Naive thymus-derived CD4-positive, alpha-beta T cell (primary cell): Measurements from ENCODE around the gene MAGED2. TPM values are rescaled to one million over a fixed set of nuclear protein-coding genes. Genes with fewer than 3 reads are reported as not detected.
"Not testable (repeated sequence)": the region's sequence is repeated elsewhere in the genome, so short reads cannot be mapped to it uniquely, and the experiment has no call there.

Experiments used
- ATAC-seq: fragments of 150-1000 bp; cut with Tn5 transposase; 2 replicates; pipeline ENCODE4 v1.10.0; 2021; ENCODE audit warnings: mild to moderate bottlenecking, moderate library complexity
- CTCF ChIA-PET: fragments of 350-600 bp; sonication (Branson Sonifier 250); formaldehyde crosslinking; loops from one replicate; lab custom pipeline; 2021; ENCODE audit warnings: antibody characterized with exemption; lab: Charles Lee
- POLR2A ChIA-PET: fragments of 350-600 bp; sonication (Branson Sonifier 250); formaldehyde crosslinking; loops from one replicate; lab custom pipeline; 2021; ENCODE audit warnings: antibody characterized with exemption, inconsistent platforms; lab: Charles Lee
- DNase-seq, 9 donors: peaks; one replicate each; pipeline versions ENCODE4 v3.0.0 to v3.0.0-alpha.2; 2020 to 2022; ENCODE audit warnings: mixed read lengths in 1 of 9
- H3K27ac ChIP-seq: one replicate; pipeline ENCODE4 v1.7.0; 2013; ENCODE audit warnings: mild to moderate bottlenecking, low read depth, low read length, moderate library complexity
- H3K27me3 ChIP-seq, 2 donors: one replicate each; pipeline ENCODE4 v1.7.0; 2013; ENCODE audit warnings: low read length in 2 of 2, mild to moderate bottlenecking in 2 of 2, moderate library complexity in 2 of 2; ENCODE audit not compliant: control insufficient read depth in 2 of 2, insufficient read depth in 2 of 2
- H3K36me3 ChIP-seq, 3 experiments: 1 replicate in 2 of 3; 2 replicates in 1 of 3; pipeline ENCODE4 v1.7.0; 2013; ENCODE audit warnings: low read length in 3 of 3, mild to moderate bottlenecking in 3 of 3, moderate library complexity in 1 of 3; ENCODE audit not compliant: insufficient read depth in 3 of 3, control insufficient read depth in 2 of 3
- H3K4me1 ChIP-seq, 2 donors: one replicate each; pipeline ENCODE4 v1.7.0; 2013; ENCODE audit warnings: low read length in 2 of 2, mild to moderate bottlenecking in 2 of 2, moderate library complexity in 1 of 2; ENCODE audit not compliant: control insufficient read depth in 2 of 2, insufficient read depth in 2 of 2
- H3K4me3 ChIP-seq: 2 replicates; pipeline ENCODE4 v1.7.0; 2013; ENCODE audit warnings: mild to moderate bottlenecking, low read length
- H3K9me3 ChIP-seq, 3 experiments: 1 replicate in 2 of 3; 2 replicates in 1 of 3; pipeline ENCODE4 v1.7.0; 2013; ENCODE audit warnings: low read length in 3 of 3; ENCODE audit not compliant: control insufficient read depth in 2 of 3
- H3K27ac Mint-ChIP-seq, 9 donors: one replicate each; pipeline ENCODE4 v1.8.0; 2020 to 2022; ENCODE audit warnings: mixed read lengths in 9 of 9, mild to moderate bottlenecking in 8 of 9, moderate library complexity in 5 of 9, inconsistent platforms in 2 of 9
- H3K27me3 Mint-ChIP-seq, 5 donors: one replicate each; pipeline ENCODE4 v1.8.0; 2021 to 2022; ENCODE audit warnings: mixed read lengths in 5 of 5, mild to moderate bottlenecking in 1 of 5
- H3K36me3 Mint-ChIP-seq, 5 donors: one replicate each; pipeline ENCODE4 v1.8.0; 2020 to 2022; ENCODE audit warnings: mixed read lengths in 5 of 5, mild to moderate bottlenecking in 3 of 5, inconsistent platforms in 1 of 5
- H3K4me1 Mint-ChIP-seq, 7 donors: one replicate each; pipeline ENCODE4 v1.8.0; 2020 to 2022; ENCODE audit warnings: mixed read lengths in 7 of 7, mild to moderate bottlenecking in 3 of 7, inconsistent platforms in 1 of 7
- H3K4me3 Mint-ChIP-seq, 10 donors: one replicate each; pipeline ENCODE4 v1.8.0; 2020 to 2022; ENCODE audit warnings: mild to moderate bottlenecking in 10 of 10, mixed read lengths in 10 of 10, moderate library complexity in 6 of 10, inconsistent platforms in 2 of 10
- H3K9me3 Mint-ChIP-seq, 11 donors: one replicate each; pipeline ENCODE4 v1.8.0; 2020 to 2022; ENCODE audit warnings: mixed read lengths in 11 of 11, mild to moderate bottlenecking in 4 of 11, inconsistent platforms in 1 of 11, moderate library complexity in 1 of 11
- intact Hi-C, 2 donors: fragments of 100-400 bp; cut with micrococcal nuclease; formaldehyde crosslinking; loops; one replicate each; pipeline ENCODE4 v1.15.1; 2023
- polyA plus RNA-seq, 2 donors: library from polyadenylated mRNA; unstranded; fragments of 300-500 nt; fragmentation: Illumina TruSeq; gene quantifications; one replicate each; pipeline ENCODE4 v1.2.3, GENCODE V29; 2021
- total RNA-seq, 6 experiments: library from RNA in 5 of 6; stranded (reverse) in 5 of 6; gene quantifications; 1 replicate in 5 of 6; 2 replicates in 1 of 6; pipeline ENCODE4 v1.2.3 and lab custom pipeline; 2021 to 2026

The MAGED2 gene
- total and polyA plus RNA-seq, 7 experiments from 2014 or later, result 51.9 to 117 (median 78.7) TPM

- Histone ChIP-seq H3K36me3 (no peaks in the 10 kb centered on the region), H3K4me1 (no peaks in the 10 kb centered on the region), H3K4me3 (no peak overlapping the region), H3K27me3 (no peaks in the 10 kb centered on the region), H3K9me3 (no peaks in the 10 kb centered on the region), H3K27ac (no peak overlapping the region)
- Mint-ChIP-seq H3K4me3 (no peak overlapping the region), H3K9me3 (peaks cover 0 to 3% (median 0%) of the 10 kb centered on the region in 11 donors), H3K4me1 (peaks cover 0 to 4% (median 0%) of the 10 kb centered on the region in 7 donors), H3K27me3 (no peaks in the 10 kb centered on the region), H3K36me3 (no peaks in the 10 kb centered on the region), H3K27ac (no peak overlapping the region)
- POLR2A ChIA-PET, result no interaction called here
- ATAC-seq, result no peak
- intact Hi-C loops, result loop anchor here in 1 of 2 donors (10.0 kb wide), 1 partner anchor 1420 kb away; no protein-coding TSS in a partner anchor
- CTCF ChIA-PET, result no interaction called here
- no peak for DNase-seq
Observed at GRCh38 chrX:54824722-54825121, 17.2 kb downstream of the MAGED2 start.

- Histone ChIP-seq H3K36me3 (no peaks in the 10 kb centered on the region), H3K4me1 (no peaks in the 10 kb centered on the region), H3K9me3 (no peaks in the 10 kb centered on the region), H3K4me3 (no peak overlapping the region), H3K27me3 (no peaks in the 10 kb centered on the region), H3K27ac (no peak overlapping the region)
- ChIA-PET CTCF (no interaction called here), POLR2A (no interaction called here)
- Mint-ChIP-seq H3K9me3 (peaks cover 0 to 3% (median 0%) of the 10 kb centered on the region in 11 donors), H3K27me3 (no peaks in the 10 kb centered on the region), H3K27ac (peak overlapping the region in 3 of 9 donors; percentile 1 to 31 (median 30)), H3K4me3 (no peak overlapping the region), H3K4me1 (peaks cover 0 to 4% (median 0%) of the 10 kb centered on the region in 7 donors), H3K36me3 (no peaks in the 10 kb centered on the region)
- intact Hi-C loops, result loop anchor here in 1 of 2 donors (1.0 to 10.0 kb wide), 2 partner anchors 231 to 1419 kb away; no protein-coding TSS in a partner anchor
- peak in 5 of 9 donors; percentile 21 to 42 (median 27) for DNase-seq
- peak; percentile 51 for ATAC-seq
Observed at GRCh38 chrX:54825716-54826438, 18.3 kb downstream of the MAGED2 start.

GRCh38 chrX:54826598-54826997 lies 19.1 kb downstream of the MAGED2 start:
- Mint-ChIP-seq H3K4me1 (peaks cover 0 to 4% (median 0%) of the 10 kb centered on the region in 7 donors), H3K27ac (no peak overlapping the region), H3K36me3 (no peaks in the 10 kb centered on the region), H3K4me3 (no peak overlapping the region), H3K9me3 (peaks cover 0 to 5% (median 0%) of the 10 kb centered on the region in 11 donors), H3K27me3 (peaks cover 0 to 3% (median 0%) of the 10 kb centered on the region in 5 donors)
- H3K27me3 ChIP-seq, result no peaks in the 10 kb centered on the region
- CTCF ChIA-PET, result no interaction called here
- POLR2A ChIA-PET, result no interaction called here
- no peaks in the 10 kb centered on the region for H3K9me3 ChIP-seq
- H3K4me3 ChIP-seq, result no peak overlapping the region
- no peaks in the 10 kb centered on the region for H3K36me3 ChIP-seq
- no peaks in the 10 kb centered on the region for H3K4me1 ChIP-seq
- DNase-seq (no peak), ATAC-seq (no peak)
- H3K27ac ChIP-seq, result no peak overlapping the region
- intact Hi-C loops, result loop anchor here in 1 of 2 donors (1.0 to 10.0 kb wide), 2 partner anchors 231 to 1418 kb away; no protein-coding TSS in a partner anchor

GRCh38 chrX:54838583-54838982 lies 31.0 kb downstream of the MAGED2 start:
- POLR2A ChIA-PET, result no interaction called here
- H3K4me3 ChIP-seq, result no peak overlapping the region
- no peaks in the 10 kb centered on the region for H3K9me3 ChIP-seq
- H3K27ac Mint-ChIP-seq, result no peak overlapping the region
- no peak overlapping the region for H3K4me3 Mint-ChIP-seq
- H3K9me3 Mint-ChIP-seq, result peaks cover 0 to 4% (median 0%) of the 10 kb centered on the region in 11 donors
- peaks cover 5 to 16% (median 7%) of the 10 kb centered on the region in 5 donors for H3K27me3 Mint-ChIP-seq
- H3K4me1 Mint-ChIP-seq, result no peaks in the 10 kb centered on the region
- no peak overlapping the region for H3K27ac ChIP-seq
- no peaks in the 10 kb centered on the region for H3K27me3 ChIP-seq
- intact Hi-C loops, result no loop called here
- ATAC-seq (no peak), DNase-seq (no peak)
- no peaks in the 10 kb centered on the region for H3K36me3 Mint-ChIP-seq
- H3K4me1 ChIP-seq, result no peaks in the 10 kb centered on the region
- CTCF ChIA-PET, result no interaction called here
- H3K36me3 ChIP-seq, result no peaks in the 10 kb centered on the region

GRCh38 chrX:54841184-54841874 lies 33.8 kb downstream of the MAGED2 start:
- H3K4me1 Mint-ChIP-seq, ATAC-seq, CTCF ChIA-PET, H3K4me1 ChIP-seq, DNase-seq, H3K36me3 ChIP-seq, H3K4me3 Mint-ChIP-seq, H3K9me3 Mint-ChIP-seq, H3K27ac Mint-ChIP-seq, POLR2A ChIA-PET, H3K27me3 Mint-ChIP-seq, intact Hi-C loops, H3K4me3 ChIP-seq, H3K9me3 ChIP-seq, H3K27ac ChIP-seq, H3K27me3 ChIP-seq, H3K36me3 Mint-ChIP-seq: not testable (repeated sequence)

- H3K27me3 Mint-ChIP-seq, result peaks cover 0 to 7% (median 0%) of the 10 kb centered on the region in 5 donors
- H3K36me3 Mint-ChIP-seq, result no peaks in the 10 kb centered on the region
- no peaks in the 10 kb centered on the region for H3K27me3 ChIP-seq
- no peak for ATAC-seq
- no peaks in the 10 kb centered on the region for H3K36me3 ChIP-seq
- intact Hi-C loops, result no loop called here
- no peaks in the 10 kb centered on the region for H3K4me1 Mint-ChIP-seq
- ChIA-PET CTCF (no interaction called here), POLR2A (no interaction called here)
- no peaks in the 10 kb centered on the region for H3K4me1 ChIP-seq
- H3K4me3 Mint-ChIP-seq, result no peak overlapping the region
- no peak overlapping the region for H3K4me3 ChIP-seq
- H3K9me3 ChIP-seq, result no peaks in the 10 kb centered on the region
- no peak overlapping the region for H3K27ac Mint-ChIP-seq
- peaks cover 0 to 5% (median 0%) of the 10 kb centered on the region in 11 donors for H3K9me3 Mint-ChIP-seq
- no peak for DNase-seq
- H3K27ac ChIP-seq, result no peak overlapping the region
Observed at GRCh38 chrX:54842607-54843006, 35.1 kb downstream of the MAGED2 start.
